GM12891 (cell line): ENCODE results near the gene EPB41L5.

Experiments used
- PAX5 ChIP-seq: IDR thresholded peaks from 2 replicates; pipeline ENCODE4 v1.6.1; 2011; ENCODE audit warnings: low read length, moderate library complexity, mild to moderate bottlenecking; ENCODE audit not compliant: insufficient read depth, severe bottlenecking
- POLR2A ChIP-seq: IDR thresholded peaks from 2 replicates; pipeline ENCODE4 v1.6.1; 2011; ENCODE audit warnings: low read depth, low read length, control low read depth
- POLR2AphosphoS5 ChIP-seq: IDR thresholded peaks from 2 replicates; pipeline ENCODE4 v1.6.1; 2011; ENCODE audit warnings: low read depth, low read length, control low read depth
- POU2F2 ChIP-seq: IDR thresholded peaks from 2 replicates; pipeline ENCODE4 v1.6.1; 2011; ENCODE audit warnings: low read depth, mild to moderate bottlenecking, control low read depth, low read length, moderate library complexity
- SPI1 ChIP-seq: IDR thresholded peaks from 2 replicates; pipeline ENCODE4 v1.6.1; 2011; ENCODE audit warnings: low read depth, low read length, control low read depth
- TAF1 ChIP-seq: IDR thresholded peaks from 2 replicates; pipeline ENCODE4 v1.6.1; 2011; ENCODE audit warnings: low read depth, low read length, control low read depth

DNA sequence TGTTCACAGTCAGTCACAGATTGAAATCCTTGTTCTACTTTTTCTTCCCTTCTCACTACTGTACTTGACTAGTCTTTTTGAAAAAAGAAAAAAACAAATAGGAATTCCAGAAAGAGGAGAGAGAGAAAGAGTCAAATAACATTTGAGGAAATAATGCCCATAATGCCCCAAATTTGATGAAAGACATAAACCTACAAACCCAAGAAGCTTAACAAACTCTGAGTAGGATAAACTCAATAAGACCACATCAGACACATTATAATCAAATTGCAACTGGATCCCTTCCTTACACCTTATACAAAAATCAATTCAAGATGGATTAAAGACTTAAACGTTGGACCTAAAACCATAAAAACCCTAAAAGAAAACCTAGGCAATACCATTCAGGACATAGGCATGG lies 179.4 kb downstream of the EPB41L5 start:
- no peak for TF ChIP-seq POLR2A
- TF ChIP-seq TAF1, result no peak
- TF ChIP-seq PAX5, result no peak
- TF ChIP-seq POLR2AphosphoS5, result no peak
- TF ChIP-seq POU2F2, result no peak
- TF ChIP-seq SPI1, result no peak
